HepG2 (cell line): ENCODE results near the gene RIBC1.

Source experiments
- POLR2A ChIP-seq, 2 experiments: IDR thresholded peaks; 2 replicates each; pipeline ENCODE4 v1.6.1; 2011; ENCODE audit warnings: low read depth in 2 of 2, low read length in 2 of 2, mild to moderate bottlenecking in 1 of 2, moderate library complexity in 1 of 2; ENCODE audit not compliant: insufficient read depth in 1 of 2
- REXO4 ChIP-seq: sonication (generic); formaldehyde crosslinking; IDR thresholded peaks from 2 replicates; pipeline ENCODE4 v1.8.0; 2022; ENCODE audit warnings: missing genetic modification reagents, mild to moderate bottlenecking, borderline replicate concordance
- ZNF335 ChIP-seq: sonication (generic); formaldehyde crosslinking; IDR thresholded peaks from 2 replicates; pipeline ENCODE4 v1.4.0; 2020; ENCODE audit warnings: missing genetic modification reagents
- TF ChIP-seq, protein P1 (sequence below): sonication (generic); formaldehyde crosslinking; IDR thresholded peaks from 2 replicates; pipeline ENCODE4 v1.5.0; 2020; ENCODE audit warnings: mild to moderate bottlenecking, missing genetic modification reagents, moderate library complexity

DNA sequence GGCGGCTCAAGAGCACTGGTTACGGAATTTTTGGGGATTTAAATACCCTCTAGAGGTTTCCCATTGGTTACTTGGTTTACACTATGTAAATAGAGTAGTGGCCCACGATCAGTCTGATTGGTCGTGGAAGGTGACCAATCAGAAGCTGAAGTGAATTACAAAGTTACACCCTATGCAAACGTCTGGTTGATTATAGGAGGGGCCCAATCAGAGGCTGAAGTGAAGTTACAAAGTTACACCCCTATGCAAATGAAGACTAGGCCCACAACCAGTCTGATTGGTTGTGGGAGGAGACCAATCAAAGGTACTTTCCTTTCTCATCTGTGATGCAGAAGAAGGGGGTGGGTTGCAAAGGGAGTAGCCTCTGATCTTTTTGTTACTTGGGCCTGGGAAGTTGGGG, 56.6 kb downstream of the RIBC1 start:
- TF ChIP-seq, protein P1, sequence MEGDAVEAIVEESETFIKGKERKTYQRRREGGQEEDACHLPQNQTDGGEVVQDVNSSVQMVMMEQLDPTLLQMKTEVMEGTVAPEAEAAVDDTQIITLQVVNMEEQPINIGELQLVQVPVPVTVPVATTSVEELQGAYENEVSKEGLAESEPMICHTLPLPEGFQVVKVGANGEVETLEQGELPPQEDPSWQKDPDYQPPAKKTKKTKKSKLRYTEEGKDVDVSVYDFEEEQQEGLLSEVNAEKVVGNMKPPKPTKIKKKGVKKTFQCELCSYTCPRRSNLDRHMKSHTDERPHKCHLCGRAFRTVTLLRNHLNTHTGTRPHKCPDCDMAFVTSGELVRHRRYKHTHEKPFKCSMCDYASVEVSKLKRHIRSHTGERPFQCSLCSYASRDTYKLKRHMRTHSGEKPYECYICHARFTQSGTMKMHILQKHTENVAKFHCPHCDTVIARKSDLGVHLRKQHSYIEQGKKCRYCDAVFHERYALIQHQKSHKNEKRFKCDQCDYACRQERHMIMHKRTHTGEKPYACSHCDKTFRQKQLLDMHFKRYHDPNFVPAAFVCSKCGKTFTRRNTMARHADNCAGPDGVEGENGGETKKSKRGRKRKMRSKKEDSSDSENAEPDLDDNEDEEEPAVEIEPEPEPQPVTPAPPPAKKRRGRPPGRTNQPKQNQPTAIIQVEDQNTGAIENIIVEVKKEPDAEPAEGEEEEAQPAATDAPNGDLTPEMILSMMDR (CRISPR knock-in tag), result no peak
- TF ChIP-seq ZNF335 (CRISPR knock-in tag), result no peak
- no peak for TF ChIP-seq REXO4 (CRISPR knock-in tag)
- TF ChIP-seq POLR2A (IDR thresholded peaks at IDR 0.05; ENCODE audit: insufficient read depth in 1 of 2, low read depth in 2 of 2, low read length in 2 of 2), result no peak
